Measurements from ENCODE around the gene ACIN1.

The ACIN1 gene

GRCh38 chr14:23041729-23042128 lies 53.2 kb downstream of the ACIN1 start:
- Histone ChIP-seq H3K4me3 (ENCODE audit: low read length) (no peak overlapping the region), H3K27me3 (ENCODE audit: control insufficient read depth, insufficient read depth, low read length) (no peaks in the 10 kb centered on the region), H3K9me3 (ENCODE audit: control insufficient read depth, insufficient read depth, low read length) (no peaks in the 10 kb centered on the region), H3K36me3 (ENCODE audit: control insufficient read depth, insufficient read depth, low read length) (no peaks in the 10 kb centered on the region), H3K27ac (ENCODE audit: low read length) (no peak overlapping the region), H3K4me1 (ENCODE audit: control insufficient read depth, insufficient read depth, low read length) (no peaks in the 10 kb centered on the region)
- no CpG with 5 or more reads among the region's 8 CpGs for WGBS (ENCODE audit: insufficient coverage, insufficient read length)
- DNase-seq (ENCODE audit: low read depth, low spot score): no peak

GRCh38 chr14:23040100-23040499 lies 54.8 kb downstream of the ACIN1 start:
- no peak overlapping the region for H3K27ac ChIP-seq (ENCODE audit: low read length)
- WGBS (ENCODE audit: insufficient coverage, insufficient read length): no CpG with 5 or more reads among the region's 4 CpGs
- H3K4me1 ChIP-seq (ENCODE audit: control insufficient read depth, insufficient read depth, low read length): no peaks in the 10 kb centered on the region; the same call in 1 of the 2 replicates
- no peaks in the 10 kb centered on the region for H3K9me3 ChIP-seq (ENCODE audit: control insufficient read depth, insufficient read depth, low read length)
- no peaks in the 10 kb centered on the region for H3K27me3 ChIP-seq (ENCODE audit: control insufficient read depth, insufficient read depth, low read length)
- H3K4me3 ChIP-seq (ENCODE audit: low read length): no peak overlapping the region
- DNase-seq (ENCODE audit: low read depth, low spot score): no peak
- no peaks in the 10 kb centered on the region for H3K36me3 ChIP-seq (ENCODE audit: control insufficient read depth, insufficient read depth, low read length)

GRCh38 chr14:23035303-23036144 lies 59.4 kb downstream of the ACIN1 start:
- H3K4me3 ChIP-seq (ENCODE audit: low read length): peak overlapping the region; percentile 95; the same call in 1 of the 2 replicates
- DNase-seq (ENCODE audit: low read depth, low spot score): no peak
- H3K36me3 ChIP-seq (ENCODE audit: control insufficient read depth, insufficient read depth, low read length): peaks cover 6% of the 10 kb centered on the region; the same call in 1 of the 2 replicates
- WGBS (ENCODE audit: insufficient coverage, insufficient read length): no CpG with 5 or more reads among the region's 14 CpGs
- H3K9me3 ChIP-seq (ENCODE audit: control insufficient read depth, insufficient read depth, low read length): no peaks in the 10 kb centered on the region
- H3K4me1 ChIP-seq (ENCODE audit: control insufficient read depth, insufficient read depth, low read length): no peaks in the 10 kb centered on the region; the same call in 1 of the 2 replicates
- no peak overlapping the region for H3K27ac ChIP-seq (ENCODE audit: low read length)
- no peaks in the 10 kb centered on the region for H3K27me3 ChIP-seq (ENCODE audit: control insufficient read depth, insufficient read depth, low read length)

- Histone ChIP-seq H3K36me3 (ENCODE audit: control insufficient read depth, insufficient read depth, low read length) (peaks cover 6% of the 10 kb centered on the region; the same call in 1 of the 2 replicates), H3K27me3 (ENCODE audit: control insufficient read depth, insufficient read depth, low read length) (no peaks in the 10 kb centered on the region), H3K9me3 (ENCODE audit: control insufficient read depth, insufficient read depth, low read length) (no peaks in the 10 kb centered on the region), H3K27ac (ENCODE audit: low read length) (no peak within 1 kb of the TSS), H3K4me3 (ENCODE audit: low read length) (peak within 1 kb of the TSS; percentile 95), H3K4me1 (ENCODE audit: control insufficient read depth, insufficient read depth, low read length) (no peaks in the 10 kb centered on the region; the same call in 1 of the 2 replicates)
- peak; percentile 97 for DNase-seq (ENCODE audit: low read depth, low spot score)
- no CpG with 5 or more reads among the region's 36 CpGs for WGBS (ENCODE audit: insufficient coverage, insufficient read length)
These were observed 60.2 kb downstream of the ACIN1 start, which contains the start of gene PSMB5 for GRCh38 chr14:23034498-23035302. Gene PSMB5 (minus strand): TSS chr14:23034900. CDS start chr14:23034881, 19 bp downstream.

GRCh38 chr14:23033801-23034497 lies 61.0 kb downstream of the ACIN1 start:
- Histone ChIP-seq H3K27ac (ENCODE audit: low read length) (no peak overlapping the region), H3K9me3 (ENCODE audit: control insufficient read depth, insufficient read depth, low read length) (no peaks in the 10 kb centered on the region), H3K4me3 (ENCODE audit: low read length) (peak overlapping the region; percentile 95; the same call in 1 of the 2 replicates), H3K27me3 (ENCODE audit: control insufficient read depth, insufficient read depth, low read length) (no peaks in the 10 kb centered on the region), H3K4me1 (ENCODE audit: control insufficient read depth, insufficient read depth, low read length) (no peaks in the 10 kb centered on the region; the same call in 1 of the 2 replicates), H3K36me3 (ENCODE audit: control insufficient read depth, insufficient read depth, low read length) (peaks cover 9% of the 10 kb centered on the region; the same call in 1 of the 2 replicates)
- no peak for DNase-seq (ENCODE audit: low read depth, low spot score)
- 100% methylated on average over 1 of the region's 17 CpGs for WGBS (ENCODE audit: insufficient coverage, insufficient read length)

- no peaks in the 10 kb centered on the region for H3K27me3 ChIP-seq (ENCODE audit: control insufficient read depth, insufficient read depth, low read length)
- H3K4me3 ChIP-seq (ENCODE audit: low read length): no peak overlapping the region
- DNase-seq (ENCODE audit: low read depth, low spot score): no peak
- H3K4me1 ChIP-seq (ENCODE audit: control insufficient read depth, insufficient read depth, low read length): no peaks in the 10 kb centered on the region; the same call in 1 of the 2 replicates
- H3K36me3 ChIP-seq (ENCODE audit: control insufficient read depth, insufficient read depth, low read length): peaks cover 12% of the 10 kb centered on the region; the same call in 1 of the 2 replicates
- no CpG with 5 or more reads among the region's 10 CpGs for WGBS (ENCODE audit: insufficient coverage, insufficient read length)
- no peaks in the 10 kb centered on the region for H3K9me3 ChIP-seq (ENCODE audit: control insufficient read depth, insufficient read depth, low read length)
- no peak overlapping the region for H3K27ac ChIP-seq (ENCODE audit: low read length)
These were observed 61.6 kb downstream of the ACIN1 start for GRCh38 chr14:23033251-23033727.

- DNase-seq (ENCODE audit: low read depth, low spot score): no peak
- H3K27me3 ChIP-seq (ENCODE audit: control insufficient read depth, insufficient read depth, low read length): no peaks in the 10 kb centered on the region
- H3K27ac ChIP-seq (ENCODE audit: low read length): no peak overlapping the region
- no peak overlapping the region for H3K4me3 ChIP-seq (ENCODE audit: low read length)
- WGBS (ENCODE audit: insufficient coverage, insufficient read length): no CpG with 5 or more reads among the region's 4 CpGs
- no peaks in the 10 kb centered on the region for H3K9me3 ChIP-seq (ENCODE audit: control insufficient read depth, insufficient read depth, low read length)
- H3K4me1 ChIP-seq (ENCODE audit: control insufficient read depth, insufficient read depth, low read length): no peaks in the 10 kb centered on the region; the same call in 1 of the 2 replicates
- peaks cover 15% of the 10 kb centered on the region for H3K36me3 ChIP-seq (ENCODE audit: control insufficient read depth, insufficient read depth, low read length)
These were observed 64.0 kb downstream of the ACIN1 start for GRCh38 chr14:23030936-23031335.

- Histone ChIP-seq H3K27ac (ENCODE audit: low read length) (no peak overlapping the region), H3K27me3 (ENCODE audit: control insufficient read depth, insufficient read depth, low read length) (no peaks in the 10 kb centered on the region), H3K4me3 (ENCODE audit: low read length) (no peak overlapping the region), H3K9me3 (ENCODE audit: control insufficient read depth, insufficient read depth, low read length) (no peaks in the 10 kb centered on the region), H3K4me1 (ENCODE audit: control insufficient read depth, insufficient read depth, low read length) (no peaks in the 10 kb centered on the region), H3K36me3 (ENCODE audit: control insufficient read depth, insufficient read depth, low read length) (peaks cover 21% of the 10 kb centered on the region)
- no peak for DNase-seq (ENCODE audit: low read depth, low spot score)
- no CpG with 5 or more reads among the region's 2 CpGs for WGBS (ENCODE audit: insufficient coverage, insufficient read length)
These were observed 66.1 kb downstream of the ACIN1 start for GRCh38 chr14:23028799-23029198.

- Histone ChIP-seq H3K27me3 (ENCODE audit: control insufficient read depth, insufficient read depth, low read length) (no peaks in the 10 kb centered on the region), H3K4me3 (ENCODE audit: low read length) (no peak overlapping the region), H3K9me3 (ENCODE audit: control insufficient read depth, insufficient read depth, low read length) (no peaks in the 10 kb centered on the region), H3K4me1 (ENCODE audit: control insufficient read depth, insufficient read depth, low read length) (no peaks in the 10 kb centered on the region), H3K36me3 (ENCODE audit: control insufficient read depth, insufficient read depth, low read length) (peaks cover 17% of the 10 kb centered on the region), H3K27ac (ENCODE audit: low read length) (no peak overlapping the region)
- WGBS (ENCODE audit: insufficient coverage, insufficient read length): no CpG with 5 or more reads among the region's 4 CpGs
- DNase-seq (ENCODE audit: low read depth, low spot score): no peak
These were observed 69.7 kb downstream of the ACIN1 start for GRCh38 chr14:23025151-23025814.
